HEK293 (cell line): ENCODE measurements around the gene DNAJC21.
A peak's percentile ranks its signal among the peaks of the same experiment; 100 is the strongest.

Source experiments
- CTCF ChIA-PET: fragments of 350-600 bp; formaldehyde crosslinking; extraction: SDS; loops from one replicate; lab custom pipeline; 2021; ENCODE audit warnings: antibody characterized with exemption; lab: Yijun Ruan, JAX
- POLR2A ChIA-PET: fragments of 300-600 bp; formaldehyde crosslinking; extraction: SDS; loops from one replicate; lab custom pipeline; 2020; ENCODE audit warnings: antibody characterized with exemption, inconsistent platforms; lab: Yijun Ruan, JAX
- H3K27ac ChIP-seq: fragments of 200-500 bp; sonication (Bioruptor generic); 2 replicates; pipeline ENCODE4 v1.5.1; 2014; ENCODE audit warnings: low read depth, low read length, control low read depth, inconsistent platforms; ENCODE audit errors: extremely low read depth
- H3K36me3 ChIP-seq, 2 experiments: fragments of 200-500 bp in 1 of 2; sonication (Bioruptor generic) in 1 of 2; 1 replicate in 1 of 2; 2 replicates in 1 of 2; pipeline ENCODE4 v1.5.1; 2014 to 2017; ENCODE audit warnings: inconsistent platforms in 2 of 2, low read length in 2 of 2; ENCODE audit not compliant: control insufficient read depth in 2 of 2, insufficient read depth in 1 of 2
- H3K4me1 ChIP-seq: fragments of 200-500 bp; sonication (Bioruptor generic); 2 replicates; pipeline ENCODE4 v1.5.1; 2014; ENCODE audit warnings: mild to moderate bottlenecking, low read length, inconsistent platforms; ENCODE audit not compliant: control insufficient read depth, insufficient read depth
- H3K4me3 ChIP-seq: 2 replicates; pipeline ENCODE4 v1.5.1; 2011; ENCODE audit warnings: low read depth, mild to moderate bottlenecking, control low read depth, low read length, moderate library complexity
- H3K9me3 ChIP-seq: fragments of 200-500 bp; sonication (Bioruptor generic); 2 replicates; pipeline ENCODE4 v1.5.1; 2014; ENCODE audit warnings: low read depth, low read length, inconsistent platforms; ENCODE audit not compliant: control insufficient read depth, insufficient read depth
- EGR2 ChIP-seq: fragments of 450-650 bp; formaldehyde crosslinking; IDR thresholded peaks from 2 replicates; pipeline ENCODE4 v1.5.1; 2016; ENCODE audit warnings: low read depth, missing biosample characterization, missing genetic modification characterization
- GLI2 ChIP-seq: fragments of 450-650 bp; formaldehyde crosslinking; IDR thresholded peaks from 2 replicates; pipeline ENCODE4; 2017; ENCODE audit warnings: missing biosample characterization, missing genetic modification characterization, low read depth, borderline replicate concordance
- GLIS1 ChIP-seq: fragments of 450-650 bp; formaldehyde crosslinking; IDR thresholded peaks from 2 replicates; pipeline ENCODE4 v1.5.1; 2016; ENCODE audit warnings: missing biosample characterization, missing genetic modification characterization
- IKZF3 ChIP-seq: fragments of 450-650 bp; IDR thresholded peaks from 2 replicates; pipeline ENCODE4 v1.5.0; 2018; ENCODE audit warnings: missing biosample characterization, mild to moderate bottlenecking, missing genetic modification characterization, moderate library complexity
- KLF8 ChIP-seq: fragments of 450-650 bp; formaldehyde crosslinking; IDR thresholded peaks from 2 replicates; pipeline ENCODE4 v1.5.1; 2016; ENCODE audit warnings: missing biosample characterization, missing genetic modification characterization
- KLF9 ChIP-seq: fragments of 450-650 bp; formaldehyde crosslinking; IDR thresholded peaks from 2 replicates; pipeline ENCODE4 v1.5.1; 2016; ENCODE audit warnings: missing biosample characterization, missing genetic modification characterization, low read depth
- OSR2 ChIP-seq: fragments of 450-650 bp; formaldehyde crosslinking; IDR thresholded peaks from 2 replicates; pipeline ENCODE4 v1.5.1; 2016; ENCODE audit warnings: missing biosample characterization, missing genetic modification characterization
- PRDM2 ChIP-seq: fragments of 450-650 bp; formaldehyde crosslinking; IDR thresholded peaks from 2 replicates; pipeline ENCODE4 v1.5.1; 2016; ENCODE audit warnings: missing biosample characterization, missing genetic modification characterization, borderline replicate concordance
- PRDM4 ChIP-seq: fragments of 450-650 bp; formaldehyde crosslinking; IDR thresholded peaks from 2 replicates; pipeline ENCODE4 v1.5.1; 2017; ENCODE audit warnings: missing biosample characterization, missing genetic modification characterization
- SALL2 ChIP-seq: fragments of 450-650 bp; formaldehyde crosslinking; IDR thresholded peaks from 2 replicates; pipeline ENCODE4 v1.5.0; 2017; ENCODE audit warnings: missing biosample characterization, mild to moderate bottlenecking, missing genetic modification characterization, borderline replicate concordance
- SP2 ChIP-seq: fragments of 450-650 bp; formaldehyde crosslinking; IDR thresholded peaks from 2 replicates; pipeline ENCODE4 v1.5.1; 2016; ENCODE audit warnings: missing biosample characterization, missing genetic modification characterization
- SP3 ChIP-seq: fragments of 450-650 bp; formaldehyde crosslinking; IDR thresholded peaks from 2 replicates; pipeline ENCODE4 v1.5.1; 2016; ENCODE audit warnings: missing biosample characterization, missing genetic modification characterization
- SP7 ChIP-seq: fragments of 450-650 bp; formaldehyde crosslinking; IDR thresholded peaks from 2 replicates; pipeline ENCODE4 v1.5.1; 2016; ENCODE audit warnings: missing biosample characterization, missing genetic modification characterization
- ZFP37 ChIP-seq: fragments of 450-650 bp; formaldehyde crosslinking; IDR thresholded peaks from 2 replicates; pipeline ENCODE4 v1.5.1; 2016; ENCODE audit warnings: missing biosample characterization, missing genetic modification characterization
- ZNF138 ChIP-seq: fragments of 450-650 bp; formaldehyde crosslinking; IDR thresholded peaks from 2 replicates; pipeline ENCODE4 v1.5.1; 2016; ENCODE audit warnings: missing biosample characterization, missing genetic modification characterization, borderline replicate concordance
- ZNF140 ChIP-seq: fragments of 450-650 bp; formaldehyde crosslinking; IDR thresholded peaks from 2 replicates; pipeline ENCODE4 v1.5.1; 2016; ENCODE audit warnings: missing biosample characterization, missing genetic modification characterization
- ZNF18 ChIP-seq: fragments of 450-650 bp; formaldehyde crosslinking; IDR thresholded peaks from 2 replicates; pipeline ENCODE4 v1.5.1; 2016; ENCODE audit warnings: missing biosample characterization, missing genetic modification characterization
- ZNF214 ChIP-seq: fragments of 450-650 bp; formaldehyde crosslinking; IDR thresholded peaks from 2 replicates; pipeline ENCODE4 v1.5.1; 2017; ENCODE audit warnings: missing biosample characterization, mild to moderate bottlenecking, missing genetic modification characterization, borderline replicate concordance
- ZNF366 ChIP-seq: fragments of 450-650 bp; formaldehyde crosslinking; conservative IDR thresholded peaks from 2 replicates; pipeline ENCODE4 v1.5.1; 2016; ENCODE audit warnings: missing biosample characterization, missing genetic modification characterization
- ZNF830 ChIP-seq: fragments of 450-650 bp; IDR thresholded peaks from 2 replicates; pipeline ENCODE4 v1.5.0; 2018; ENCODE audit warnings: missing biosample characterization, missing genetic modification characterization, low read depth, mild to moderate bottlenecking, moderate library complexity
- TF ChIP-seq, protein P1 (sequence below): fragments of 450-650 bp; formaldehyde crosslinking; IDR thresholded peaks from 2 replicates; pipeline ENCODE4 v1.5.1; 2016; ENCODE audit warnings: missing biosample characterization, missing genetic modification characterization
- TF ChIP-seq, protein P2 (sequence below): fragments of 450-650 bp; formaldehyde crosslinking; IDR thresholded peaks from 2 replicates; pipeline ENCODE4 v1.5.1; 2016; ENCODE audit warnings: missing biosample characterization, missing genetic modification characterization

The DNAJC21 gene

GRCh38 chr5:34929134-34929719 lies at the start of gene DNAJC21 (continued):
- TF ChIP-seq SP7 (tag by site-specific recombination) (peak; percentile 51), ZNF214 (tag by site-specific recombination) (no peak), KLF8 (peak; percentile 98), ZNF18 (no peak), EGR2 (peak; percentile 99), IKZF3 (tag by site-specific recombination) (peak; percentile 94), SP2 (tag by site-specific recombination) (peak; percentile 100), GLIS1 (tag by site-specific recombination) (peak; percentile 52), PRDM4 (no peak), OSR2 (tag by site-specific recombination) (no peak), SP3 (peak; percentile 99), PRDM2 (no peak), ZNF830 (tag by site-specific recombination) (no peak), KLF9 (tag by site-specific recombination) (peak; percentile 92)
- TF ChIP-seq, protein P1, sequence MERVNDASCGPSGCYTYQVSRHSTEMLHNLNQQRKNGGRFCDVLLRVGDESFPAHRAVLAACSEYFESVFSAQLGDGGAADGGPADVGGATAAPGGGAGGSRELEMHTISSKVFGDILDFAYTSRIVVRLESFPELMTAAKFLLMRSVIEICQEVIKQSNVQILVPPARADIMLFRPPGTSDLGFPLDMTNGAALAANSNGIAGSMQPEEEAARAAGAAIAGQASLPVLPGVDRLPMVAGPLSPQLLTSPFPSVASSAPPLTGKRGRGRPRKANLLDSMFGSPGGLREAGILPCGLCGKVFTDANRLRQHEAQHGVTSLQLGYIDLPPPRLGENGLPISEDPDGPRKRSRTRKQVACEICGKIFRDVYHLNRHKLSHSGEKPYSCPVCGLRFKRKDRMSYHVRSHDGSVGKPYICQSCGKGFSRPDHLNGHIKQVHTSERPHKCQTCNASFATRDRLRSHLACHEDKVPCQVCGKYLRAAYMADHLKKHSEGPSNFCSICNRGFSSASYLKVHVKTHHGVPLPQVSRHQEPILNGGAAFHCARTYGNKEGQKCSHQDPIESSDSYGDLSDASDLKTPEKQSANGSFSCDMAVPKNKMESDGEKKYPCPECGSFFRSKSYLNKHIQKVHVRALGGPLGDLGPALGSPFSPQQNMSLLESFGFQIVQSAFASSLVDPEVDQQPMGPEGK, result peak; percentile 11; the same call in 1 of the 2 replicates

DNA sequence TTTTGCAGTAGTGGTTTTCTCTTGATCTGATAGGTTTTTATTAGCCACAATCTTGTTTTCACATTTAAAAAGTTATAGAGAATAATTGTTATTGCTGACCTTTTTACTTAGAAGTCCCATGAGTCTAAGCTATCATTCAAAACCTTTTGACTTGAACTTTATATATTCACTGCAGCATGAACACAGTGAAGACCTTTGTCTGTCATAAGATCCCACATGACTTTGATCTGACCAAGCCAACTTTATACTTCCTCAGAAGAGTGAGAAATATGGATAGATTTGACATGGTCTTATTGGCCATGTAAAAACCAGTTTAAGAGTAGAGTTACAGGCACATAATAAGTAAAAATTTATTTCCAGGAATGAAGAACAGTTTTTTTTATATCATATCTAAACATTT lies 48.1 kb upstream of the DNAJC21 start:
- POLR2A ChIA-PET, result no interaction called here

More for the DNA sequence above, 48.1 kb upstream of the DNAJC21 start:
- H3K27ac ChIP-seq, result no peak overlapping the region
- H3K4me3 ChIP-seq, result no peak overlapping the region
- no peaks in the 10 kb centered on the region for H3K36me3 ChIP-seq
- TF ChIP-seq SALL2 (no peak), ZNF366 (tag by site-specific recombination) (no peak), ZFP37 (no peak), GLI2 (tag by site-specific recombination) (no peak), ZNF138 (tag by site-specific recombination) (no peak), ZNF140 (tag by site-specific recombination) (no peak), SP2 (tag by site-specific recombination) (no peak)
- TF ChIP-seq, protein P2, sequence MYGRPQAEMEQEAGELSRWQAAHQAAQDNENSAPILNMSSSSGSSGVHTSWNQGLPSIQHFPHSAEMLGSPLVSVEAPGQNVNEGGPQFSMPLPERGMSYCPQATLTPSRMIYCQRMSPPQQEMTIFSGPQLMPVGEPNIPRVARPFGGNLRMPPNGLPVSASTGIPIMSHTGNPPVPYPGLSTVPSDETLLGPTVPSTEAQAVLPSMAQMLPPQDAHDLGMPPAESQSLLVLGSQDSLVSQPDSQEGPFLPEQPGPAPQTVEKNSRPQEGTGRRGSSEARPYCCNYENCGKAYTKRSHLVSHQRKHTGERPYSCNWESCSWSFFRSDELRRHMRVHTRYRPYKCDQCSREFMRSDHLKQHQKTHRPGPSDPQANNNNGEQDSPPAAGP (tag by site-specific recombination), result no peak
- H3K4me1 ChIP-seq, result no peaks in the 10 kb centered on the region
- CTCF ChIA-PET, result interaction anchor here (0.6 to 2.3 kb wide), 2 partner anchors 17 to 396 kb away, joined by 3 to 14 read pairs; no protein-coding TSS in a partner anchor
- no peaks in the 10 kb centered on the region; the same call in 1 of the 2 replicates for H3K9me3 ChIP-seq
